BJ (cell line): ENCODE results near the gene HDC. TPM values are rescaled to one million over a fixed set of nuclear protein-coding genes. Genes with fewer than 3 reads are reported as not detected.

Experiments used
- CTCF ChIA-PET: fragments of 350-600 bp; formaldehyde crosslinking; extraction: SDS; loops from one replicate; lab custom pipeline; 2021; ENCODE audit warnings: antibody characterized with exemption, inconsistent platforms; lab: Yijun Ruan, JAX
- POLR2A ChIA-PET: fragments of 300-600 bp; sonication (Branson Sonifier 250); formaldehyde crosslinking; extraction: SDS; loops from one replicate; lab custom pipeline; 2021; ENCODE audit warnings: antibody characterized with exemption; lab: Charles Lee
- DNase-seq: peaks from one replicate; pipeline ENCODE4 v3.0.0-alpha.2; 2011; ENCODE audit warnings: low read depth
- H3K27me3 ChIP-seq: 2 replicates; pipeline ENCODE4 v1.6.0; 2011; ENCODE audit warnings: low read length; ENCODE audit not compliant: control insufficient read depth, insufficient read depth
- H3K36me3 ChIP-seq: 2 replicates; pipeline ENCODE4 v1.5.1; 2011; ENCODE audit warnings: low read length; ENCODE audit not compliant: control insufficient read depth, insufficient read depth
- H3K4me3 ChIP-seq: 2 replicates; pipeline ENCODE4 v1.5.1; 2011; ENCODE audit warnings: low read depth, mild to moderate bottlenecking, control low read depth, low read length
- CTCF ChIP-seq: IDR thresholded peaks from 2 replicates; pipeline ENCODE4 v1.5.1; 2011; ENCODE audit warnings: low read depth, mild to moderate bottlenecking, control low read depth, inconsistent platforms, low read length, moderate library complexity; ENCODE audit not compliant: insufficient read depth
- polyA plus RNA-seq: library from polyadenylated mRNA; depleted of rRNA; stranded (reverse); fragments of >200 nt; gene quantifications from 2 replicates; pipeline ENCODE4 v1.2.3, GENCODE V29; 2011

The HDC gene
- polyA plus RNA-seq, 1 experiment = not detected

DNA sequence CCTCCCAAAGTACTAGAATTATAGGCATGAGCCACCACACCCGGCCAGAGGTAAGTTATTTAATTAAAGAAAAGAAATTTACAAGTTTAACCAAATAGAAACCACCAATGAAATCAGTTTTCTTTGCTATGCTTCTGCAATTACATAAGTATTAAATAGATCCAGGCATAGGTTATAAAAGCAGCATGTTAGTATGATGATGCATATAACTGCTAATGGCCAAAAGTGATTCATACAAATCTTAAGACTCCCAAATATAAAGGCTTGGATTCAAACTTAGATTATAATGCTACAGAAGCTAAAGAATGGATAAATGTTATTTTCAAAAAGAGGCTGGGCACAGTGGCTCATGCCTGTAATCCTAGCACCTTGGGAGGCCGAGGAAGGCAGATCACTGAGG, 32.8 kb upstream of the HDC start:
- ChIA-PET POLR2A (interaction anchor here (0.6 kb wide), 1 partner anchor 1967 kb away, joined by 10 read pairs; the partner anchor contains the start of gene DUT), CTCF (interaction anchor here (0.8 to 1.1 kb wide), 2 partner anchors 18 kb away, joined by 3 read pairs; no protein-coding TSS in a partner anchor)
- Histone ChIP-seq H3K4me3 (no peak overlapping the region), H3K36me3 (no peaks in the 10 kb centered on the region; the same call in 1 of the 2 replicates), H3K27me3 (no peaks in the 10 kb centered on the region)
- no peak for DNase-seq
- no peak for TF ChIP-seq CTCF

DNA sequence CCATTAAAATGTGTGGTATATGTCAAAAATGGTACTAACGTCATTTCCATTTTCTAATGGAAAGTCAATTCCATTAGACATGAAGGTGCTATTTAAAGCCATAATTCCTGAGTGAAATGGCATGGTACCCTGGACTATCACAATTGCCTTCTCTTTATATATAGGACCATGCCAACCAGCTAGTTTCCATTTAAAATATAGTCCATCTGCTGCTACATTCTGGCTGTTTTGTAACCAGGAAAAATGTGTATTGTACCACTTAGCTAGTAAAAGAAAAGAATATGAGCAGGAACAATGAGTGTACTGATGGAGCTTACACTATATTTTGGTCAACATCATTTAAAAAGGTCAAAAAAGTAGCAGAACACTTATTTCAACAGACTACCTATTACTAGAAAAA, 30.4 kb upstream of the HDC start:
- ChIA-PET POLR2A (no interaction called here), CTCF (interaction anchor here (1.2 to 1.7 kb wide), 4 partner anchors 10 to 148 kb away, joined by 3 to 8 read pairs (median 5); no protein-coding TSS in a partner anchor)
- no peak for DNase-seq
- Histone ChIP-seq H3K4me3 (no peak overlapping the region), H3K36me3 (no peaks in the 10 kb centered on the region), H3K27me3 (no peaks in the 10 kb centered on the region)
- no peak for TF ChIP-seq CTCF

GRCh38 chr15:50289749-50290148, 24.2 kb upstream of the HDC start:
- Histone ChIP-seq H3K27me3 (no peaks in the 10 kb centered on the region), H3K4me3 (no peak overlapping the region), H3K36me3 (no peaks in the 10 kb centered on the region)
- ChIA-PET POLR2A (no interaction called here), CTCF (no interaction called here)
- TF ChIP-seq CTCF = no peak
- no peak for DNase-seq

DNA sequence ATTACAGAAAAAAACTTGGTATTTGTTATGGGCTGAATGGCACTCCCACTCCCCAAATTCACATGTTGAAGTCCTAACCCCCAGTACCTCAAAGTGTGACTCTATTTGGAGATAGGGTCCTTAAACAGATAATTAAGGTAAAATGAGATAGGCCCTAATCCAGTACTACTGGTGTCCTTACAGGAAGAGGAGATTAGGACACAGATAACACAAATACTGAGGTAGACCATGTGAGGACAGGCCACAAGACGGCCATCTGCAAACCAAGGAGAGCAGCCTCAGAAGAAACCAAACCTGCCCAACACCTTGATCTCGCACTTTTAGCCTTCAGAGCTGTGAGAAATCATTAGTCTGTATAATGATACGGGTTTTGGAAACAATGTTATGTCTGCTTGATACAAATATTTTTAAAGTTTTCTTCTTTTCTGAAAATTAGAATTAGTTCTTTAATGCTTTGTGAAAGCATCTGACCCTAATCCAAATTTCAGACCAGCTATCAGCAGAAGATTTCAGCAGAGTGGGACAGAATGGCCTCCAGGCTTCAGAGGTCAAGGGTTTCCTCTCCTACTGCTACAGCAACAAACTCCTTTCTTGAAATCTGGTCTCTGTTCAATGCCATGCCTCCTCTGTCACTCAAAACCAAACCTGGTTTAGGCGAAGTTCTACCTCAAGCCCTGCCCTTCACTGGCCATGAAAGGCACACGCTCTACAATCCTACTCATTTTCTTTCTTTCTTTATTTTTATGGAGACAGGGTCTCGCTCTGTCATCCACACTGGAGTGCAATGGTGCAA, 22.0 kb upstream of the HDC start:
- TF ChIP-seq CTCF = no peak
- no peak overlapping the region for H3K4me3 ChIP-seq
- CTCF ChIA-PET = no interaction called here
- no peak for DNase-seq
- POLR2A ChIA-PET = no interaction called here
- no peaks in the 10 kb centered on the region for H3K27me3 ChIP-seq
- no peaks in the 10 kb centered on the region for H3K36me3 ChIP-seq

GRCh38 chr15:50281427-50281826, 15.9 kb upstream of the HDC start:
- no peak for DNase-seq
- POLR2A ChIA-PET = no interaction called here
- no peak for TF ChIP-seq CTCF
- Histone ChIP-seq H3K27me3 (no peaks in the 10 kb centered on the region), H3K4me3 (no peak overlapping the region), H3K36me3 (no peaks in the 10 kb centered on the region)
- CTCF ChIA-PET = interaction anchor here (0.6 kb wide), 1 partner anchor 1950 kb away, joined by 3 read pairs; the partner anchor contains the start of gene DUT
